BE2C (cell line): ENCODE data around the gene SCGB1D4.

ENCODE experiments used
- DNase-seq: peaks from one replicate; pipeline ENCODE4 v3.0.0-alpha.2; 2020
- H3K27me3 ChIP-seq: fragments of 250-450 bp; sonication (Bioruptor Pico); 2 replicates; pipeline ENCODE4 v1.5.1; 2020; ENCODE audit warnings: mild to moderate bottlenecking
- H3K36me3 ChIP-seq: fragments of 250-450 bp; sonication (Bioruptor Pico); 2 replicates; pipeline ENCODE4 v1.5.1; 2020; ENCODE audit warnings: mild to moderate bottlenecking
- H3K4me1 ChIP-seq: fragments of 250-450 bp; sonication (Bioruptor Pico); 2 replicates; pipeline ENCODE4 v1.5.1; 2020
- H3K4me3 ChIP-seq: 2 replicates; pipeline ENCODE4 v1.5.1; 2011; ENCODE audit warnings: low read depth, low read length
- H3K9me3 ChIP-seq: fragments of 250-450 bp; sonication (Bioruptor Pico); 2 replicates; pipeline ENCODE4 v1.5.1; 2020
- CTCF ChIP-seq: IDR thresholded peaks from 2 replicates; pipeline ENCODE4 v1.5.1; 2012; ENCODE audit warnings: mild to moderate bottlenecking, low read depth, low read length

Gene SCGB1D4

GRCh38 chr11:62251698-62252097 lies 47.2 kb downstream of the SCGB1D4 start:
- no peak overlapping the region for H3K4me3 ChIP-seq
- no peaks in the 10 kb centered on the region for H3K9me3 ChIP-seq
- DNase-seq: no peak
- no peaks in the 10 kb centered on the region for H3K27me3 ChIP-seq
- H3K36me3 ChIP-seq: no peaks in the 10 kb centered on the region
- no peaks in the 10 kb centered on the region for H3K4me1 ChIP-seq
- TF ChIP-seq CTCF: no peak
